DOHH2 (cell line): ENCODE results near the gene PTPN21.

Experiments used
- H3F3A ChIP-seq: fragments of 200-600 bp; sonication (generic), shearing (Covaris generic); 2 replicates; pipeline ENCODE4 v1.6.0; 2016; ENCODE audit warnings: antibody characterized with exemption, mild to moderate bottlenecking; ENCODE audit not compliant: control insufficient read depth, insufficient read depth
- H3K27ac ChIP-seq: fragments of 200-600 bp; sonication (generic); 2 replicates; pipeline ENCODE4 v1.5.1; 2014; ENCODE audit warnings: low read depth, mild to moderate bottlenecking, low read length, moderate library complexity
- H3K27me3 ChIP-seq: fragments of 200-600 bp; sonication (generic); 2 replicates; pipeline ENCODE4 v1.6.1; 2014; ENCODE audit warnings: mild to moderate bottlenecking, low read length, mixed read lengths; ENCODE audit not compliant: control insufficient read depth
- H3K36me3 ChIP-seq: fragments of 200-600 bp; sonication (generic); 2 replicates; pipeline ENCODE4 v1.6.1; 2014; ENCODE audit warnings: mild to moderate bottlenecking, low read length, moderate library complexity, mixed read lengths; ENCODE audit not compliant: control insufficient read depth
- H3K4me1 ChIP-seq: fragments of 200-600 bp; sonication (generic); 2 replicates; pipeline ENCODE4 v1.6.1; 2014; ENCODE audit warnings: mild to moderate bottlenecking, low read length, mixed read lengths; ENCODE audit not compliant: control insufficient read depth
- H3K4me2 ChIP-seq: fragments of 200-600 bp; sonication (generic); 2 replicates; pipeline ENCODE4 v1.6.0; 2014; ENCODE audit warnings: mild to moderate bottlenecking, low read length, moderate library complexity
- H3K4me3 ChIP-seq: fragments of 200-600 bp; sonication (generic); 2 replicates; pipeline ENCODE4 v1.5.1; 2014; ENCODE audit warnings: mild to moderate bottlenecking, low read length, mixed read lengths
- H3K79me2 ChIP-seq: fragments of 200-600 bp; sonication (generic); 2 replicates; pipeline ENCODE4 v1.6.1; 2014; ENCODE audit warnings: mild to moderate bottlenecking, low read length, mixed read lengths; ENCODE audit not compliant: control insufficient read depth
- H3K9me2 ChIP-seq: fragments of 200-600 bp; sonication (generic); replicated peaks from 2 replicates; pipeline ENCODE4 v1.6.1; 2014; ENCODE audit warnings: mild to moderate bottlenecking, low read length, mixed read lengths; ENCODE audit not compliant: control insufficient read depth
- H3K9me3 ChIP-seq: fragments of 200-600 bp; sonication (generic); 2 replicates; pipeline ENCODE4 v1.6.1; 2014; ENCODE audit warnings: antibody characterized with exemption, low read length, mixed read lengths; ENCODE audit not compliant: control insufficient read depth, insufficient read depth
- H4K20me1 ChIP-seq: fragments of 200-600 bp; sonication (generic); 2 replicates; pipeline ENCODE4 v1.6.0; 2014; ENCODE audit warnings: low read depth, mild to moderate bottlenecking, antibody characterized with exemption, low read length, moderate library complexity; ENCODE audit not compliant: control insufficient read depth, insufficient read depth
- CTCF ChIP-seq: fragments of 200-600 bp; sonication (generic); IDR thresholded peaks from one replicate; pipeline ENCODE4 v1.5.1; 2014; ENCODE audit warnings: antibody characterized with exemption, mild to moderate bottlenecking, low read depth, low read length; ENCODE audit not compliant: poor library complexity, severe bottlenecking
- EZH2phosphoT487 ChIP-seq: fragments of 200-600 bp; sonication (generic); IDR thresholded peaks from 2 replicates; pipeline ENCODE4 v1.6.1; 2017; ENCODE audit warnings: borderline replicate concordance, mild to moderate bottlenecking, antibody characterized with exemption, low read length, moderate library complexity, mixed read lengths

PTPN21 gene

GRCh38 chr14:88488897-88489296 lies 65.9 kb downstream of the PTPN21 start:
- H3K4me3 ChIP-seq, result no peak overlapping the region
- H3K79me2 ChIP-seq, result no peaks in the 10 kb centered on the region
- no peaks in the 10 kb centered on the region for H4K20me1 ChIP-seq
- no peaks in the 10 kb centered on the region for H3K9me3 ChIP-seq
- no peaks in the 10 kb centered on the region for H3K36me3 ChIP-seq
- peaks cover 3% of the 10 kb centered on the region; the same call in 1 of the 2 replicates for H3K27me3 ChIP-seq
- TF ChIP-seq CTCF (no peak), EZH2phosphoT487 (no peak)
- no peaks in the 10 kb centered on the region for H3K4me1 ChIP-seq
- no peak overlapping the region for H3K27ac ChIP-seq
- no peaks in the 10 kb centered on the region for H3F3A ChIP-seq
- no peak overlapping the region for H3K4me2 ChIP-seq
- H3K9me2 ChIP-seq, result no peaks in the 10 kb centered on the region

GRCh38 chr14:88488081-88488480 lies 66.7 kb downstream of the PTPN21 start:
- Histone ChIP-seq H3K36me3 (no peaks in the 10 kb centered on the region), H3F3A (no peaks in the 10 kb centered on the region), H3K4me1 (no peaks in the 10 kb centered on the region), H3K4me3 (no peak overlapping the region), H3K79me2 (no peaks in the 10 kb centered on the region), H3K9me3 (no peaks in the 10 kb centered on the region), H3K27me3 (peaks cover 3% of the 10 kb centered on the region; the same call in 1 of the 2 replicates), H3K27ac (no peak overlapping the region), H4K20me1 (no peaks in the 10 kb centered on the region), H3K4me2 (no peak overlapping the region), H3K9me2 (no peaks in the 10 kb centered on the region)
- no peak for TF ChIP-seq EZH2phosphoT487
- TF ChIP-seq CTCF, result no peak

- no peak overlapping the region for H3K4me2 ChIP-seq
- H4K20me1 ChIP-seq, result no peaks in the 10 kb centered on the region
- no peaks in the 10 kb centered on the region for H3K9me3 ChIP-seq
- H3F3A ChIP-seq, result no peaks in the 10 kb centered on the region
- no peaks in the 10 kb centered on the region for H3K79me2 ChIP-seq
- no peak overlapping the region for H3K27ac ChIP-seq
- TF ChIP-seq CTCF (no peak), EZH2phosphoT487 (no peak)
- H3K27me3 ChIP-seq, result peaks cover 3% of the 10 kb centered on the region; the same call in 1 of the 2 replicates
- H3K4me1 ChIP-seq, result no peaks in the 10 kb centered on the region
- no peaks in the 10 kb centered on the region for H3K36me3 ChIP-seq
- no peak overlapping the region for H3K4me3 ChIP-seq
- H3K9me2 ChIP-seq, result no peaks in the 10 kb centered on the region
Observed at GRCh38 chr14:88482524-88482923, 72.3 kb downstream of the PTPN21 start.

- H3K9me2 ChIP-seq, result no peaks in the 10 kb centered on the region
- no peaks in the 10 kb centered on the region for H3K36me3 ChIP-seq
- no peaks in the 10 kb centered on the region for H3K79me2 ChIP-seq
- H3K27ac ChIP-seq, result no peak overlapping the region
- no peaks in the 10 kb centered on the region for H3K4me1 ChIP-seq
- no peaks in the 10 kb centered on the region for H3K9me3 ChIP-seq
- TF ChIP-seq CTCF, result no peak
- no peak for TF ChIP-seq EZH2phosphoT487
- no peak overlapping the region for H3K4me3 ChIP-seq
- H3F3A ChIP-seq, result no peaks in the 10 kb centered on the region
- no peak overlapping the region for H3K4me2 ChIP-seq
- H3K27me3 ChIP-seq, result no peaks in the 10 kb centered on the region
- no peaks in the 10 kb centered on the region for H4K20me1 ChIP-seq
Observed at GRCh38 chr14:88481794-88482193, 73.0 kb downstream of the PTPN21 start.
